ENCODE results near the gene CHRNA7. TPM values are rescaled to one million over a fixed set of nuclear protein-coding genes. Genes with fewer than 3 reads are reported as not detected.
A peak's percentile ranks its signal among the peaks of the same experiment; 100 is the strongest.

The CHRNA7 gene
- polyA plus RNA-seq (ENCODE audit: insufficient read length in 10 of 10), result 1 to 10 TPM; 1.0 to 3.4 (median 2.0) TPM
- long read RNA-seq, donor 1, result 0 reads
- long read RNA-seq, donor 2, result 0 reads
- long read RNA-seq, donor 3, partial matches to known transcripts, result 0 of 1 reads
- long read RNA-seq, donor 3, other reads (novel, unspliced or antisense), result 0 of 1 reads
- long read RNA-seq, donor 4, full-length matches to known transcripts, result 1 of 1 reads
- long read RNA-seq, donor 4, partial matches to known transcripts, result 0 of 1 reads
- long read RNA-seq, donor 4, other reads (novel, unspliced or antisense), result 0 of 1 reads
- long read RNA-seq, donor 5, full-length matches to known transcripts, result 2 of 2 reads
- long read RNA-seq, donor 5, partial matches to known transcripts, result 0 of 2 reads
- long read RNA-seq, donor 5, other reads (novel, unspliced or antisense), result 0 of 2 reads
- long read RNA-seq, donor 6, result 0 reads
- long read RNA-seq, donor 7, result 0 reads
- long read RNA-seq, donor 8, full-length matches to known transcripts, result 1 of 1 reads
- long read RNA-seq, donor 8, partial matches to known transcripts, result 0 of 1 reads
- long read RNA-seq, donor 8, other reads (novel, unspliced or antisense), result 0 of 1 reads
- long read RNA-seq, donor 9, result 0 reads

DNA sequence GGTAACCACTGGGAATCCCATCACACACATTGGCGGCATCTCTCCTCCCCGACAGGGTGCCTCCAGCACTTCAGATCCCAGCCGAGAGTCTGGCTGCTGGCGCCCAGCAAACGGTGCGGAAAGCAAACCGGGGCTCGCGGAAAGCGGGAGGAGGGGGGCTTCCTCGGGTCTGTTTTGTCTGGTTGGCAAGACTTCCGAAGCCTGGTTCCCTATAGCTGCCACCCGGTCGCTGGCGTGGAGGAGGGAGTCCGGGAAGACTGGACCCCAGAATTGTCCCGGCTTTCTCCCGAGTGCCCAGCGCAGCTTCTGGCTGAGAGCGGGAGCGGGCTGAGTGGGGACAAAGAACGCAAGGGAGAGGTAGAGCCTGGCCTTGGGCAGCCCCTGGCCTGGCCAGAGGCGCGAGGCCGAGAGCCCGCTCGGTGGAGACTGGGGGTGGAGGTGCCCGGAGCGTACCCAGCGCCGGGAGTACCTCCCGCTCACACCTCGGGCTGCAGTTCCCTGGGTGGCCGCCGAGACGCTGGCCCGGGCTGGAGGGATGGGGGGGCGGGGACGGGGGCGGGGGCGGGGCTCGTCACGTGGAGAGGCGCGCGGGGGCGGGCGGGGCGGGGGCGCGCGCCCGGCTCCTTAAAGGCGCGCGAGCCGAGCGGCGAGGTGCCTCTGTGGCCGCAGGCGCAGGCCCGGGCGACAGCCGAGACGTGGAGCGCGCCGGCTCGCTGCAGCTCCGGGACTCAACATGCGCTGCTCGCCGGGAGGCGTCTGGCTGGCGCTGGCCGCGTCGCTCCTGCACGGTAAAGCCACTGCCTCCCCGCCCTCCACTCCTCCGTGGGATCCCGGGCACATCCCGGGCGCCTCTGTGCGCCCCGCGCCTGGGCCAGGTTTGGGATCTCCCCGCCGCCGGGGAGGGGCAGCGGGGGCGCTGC, at the start of gene CHRNA7:
TSS of gene CHRNA7 (plus strand) at position 654 of the 920 bp plus-strand sequence. CDS start at position 734, 80 bp downstream.
- DNase-seq, result peak; percentile 37 to 69 (median 38)

DNA sequence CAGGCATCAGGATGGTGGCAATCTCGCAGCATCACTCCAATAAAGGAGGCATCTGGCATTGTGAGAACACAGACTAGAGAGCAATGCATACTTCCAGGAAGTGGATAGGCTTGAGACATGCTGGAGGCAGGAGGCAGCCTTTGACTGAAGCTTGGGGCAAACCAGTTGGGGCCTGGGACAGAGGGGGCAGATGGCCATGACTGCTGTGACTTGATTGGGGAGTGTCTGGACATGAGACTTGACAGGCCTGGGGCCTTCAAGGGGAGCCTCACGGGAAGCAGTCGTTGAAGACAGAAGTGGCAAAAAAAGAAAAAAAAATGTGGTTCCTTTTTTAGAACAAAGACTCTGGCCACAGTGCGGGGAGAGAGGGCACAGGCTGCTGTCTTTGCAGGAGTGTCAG, 44.7 kb upstream of the CHRNA7 start:
- no peak for DNase-seq

GRCh38 chr15:31993062-31993461, 37.3 kb upstream of the CHRNA7 start:
- DNase-seq, result no peak

DNA sequence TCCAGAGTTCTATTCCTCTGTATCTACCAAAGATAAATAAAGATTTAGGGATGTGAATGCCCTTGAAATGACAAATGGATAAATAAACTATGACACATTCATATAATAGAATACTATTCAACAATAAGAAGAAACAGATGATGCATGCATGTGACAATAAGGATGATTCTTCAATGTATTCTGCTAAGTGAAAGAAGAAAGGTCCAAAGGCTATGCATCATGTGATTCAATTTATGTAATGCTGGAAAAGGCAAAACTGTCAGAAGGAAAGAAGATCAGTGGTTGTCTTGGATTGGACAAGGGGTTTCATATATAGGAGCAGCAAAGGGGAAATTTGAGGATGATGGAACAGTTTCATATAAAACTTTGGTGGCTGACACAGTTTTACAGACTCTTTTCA, 32.6 kb upstream of the CHRNA7 start:
- DNase-seq, result no peak

DNA sequence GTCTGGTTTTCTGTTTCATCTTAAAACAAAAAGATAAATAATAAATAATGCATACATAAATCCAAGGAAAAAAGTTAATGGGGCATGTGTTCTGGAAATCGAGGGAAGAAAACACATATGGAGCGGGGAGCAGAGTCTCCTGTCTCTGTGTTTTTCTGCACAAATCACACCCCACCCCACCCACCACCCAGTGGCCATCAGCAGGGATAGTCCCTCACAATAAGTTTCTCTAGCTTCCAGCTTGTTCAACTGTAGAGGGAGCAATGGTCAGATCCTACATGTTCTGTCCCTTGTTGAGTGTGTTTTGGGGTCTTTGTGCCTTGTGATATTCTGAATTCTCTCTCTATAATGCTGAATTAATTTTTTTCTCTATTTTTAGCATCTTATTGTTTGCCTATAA, 26.8 kb upstream of the CHRNA7 start:
- no peak for DNase-seq

DNA sequence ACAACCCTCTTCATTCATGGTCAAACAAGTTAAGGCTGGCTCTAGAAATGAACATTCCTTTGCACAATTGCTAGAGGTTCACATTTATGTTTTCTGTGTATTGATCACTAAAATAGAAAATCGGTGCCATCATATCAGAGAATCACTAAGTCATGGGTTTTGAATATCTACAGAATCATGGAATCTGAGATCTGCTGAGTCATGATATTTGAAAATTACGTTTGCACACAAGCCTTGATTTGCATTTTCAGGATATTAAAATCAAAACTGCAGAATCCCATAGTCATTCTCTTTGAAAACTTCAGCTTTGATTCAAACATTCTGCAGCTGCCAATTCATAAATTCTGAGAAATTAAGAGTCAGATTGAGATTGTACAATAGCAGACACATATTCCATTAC, 26.1 kb upstream of the CHRNA7 start:
- DNase-seq, result no peak

DNA sequence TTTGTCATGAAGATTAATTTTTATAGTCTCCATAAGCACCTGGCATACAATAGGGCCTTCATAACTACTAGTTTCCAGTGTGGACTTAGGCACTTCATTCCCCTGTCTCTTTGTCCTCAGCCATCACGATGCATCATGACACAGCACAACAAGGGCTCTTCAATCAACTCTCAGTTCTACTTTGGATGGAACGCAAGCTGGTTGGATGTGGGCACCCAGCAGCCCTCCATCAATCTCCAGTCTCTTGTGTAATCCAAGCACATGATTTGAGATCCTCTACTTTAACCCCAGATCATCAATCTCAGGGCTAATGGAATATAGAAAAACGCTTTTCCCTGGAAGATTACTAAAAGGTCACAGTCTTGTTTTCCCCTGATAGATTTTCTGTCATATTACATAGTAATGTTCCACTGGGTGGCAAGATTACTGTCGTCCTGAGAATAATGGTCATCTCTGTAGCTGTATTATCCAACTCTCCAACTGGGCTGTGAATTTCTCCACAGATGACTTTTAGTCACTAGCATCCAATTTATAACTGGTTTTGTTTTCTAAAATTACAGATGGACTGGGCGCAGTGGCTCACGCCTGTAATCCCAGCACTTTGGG, 22.9 kb upstream of the CHRNA7 start:
- no peak for DNase-seq

- DNase-seq, result no peak
Observed at GRCh38 chr15:32014953-32015352, 15.4 kb upstream of the CHRNA7 start.

GRCh38 chr15:32020156-32020555, 10.2 kb upstream of the CHRNA7 start:
- no peak for DNase-seq

- no peak for DNase-seq
Observed at GRCh38 chr15:32028921-32029320, 1.4 kb upstream of the CHRNA7 start.

GRCh38 chr15:32029409-32029861, 880 bp upstream of the CHRNA7 start:
- DNase-seq, result peak in 2 of 3 donors; percentile 22 to 55

- no peak for DNase-seq
Observed at GRCh38 chr15:32030795-32031194, 480 bp downstream of the CHRNA7 start.

- no peak for DNase-seq
Observed at GRCh38 chr15:32033186-32033890, 3.0 kb downstream of the CHRNA7 start.

DNA sequence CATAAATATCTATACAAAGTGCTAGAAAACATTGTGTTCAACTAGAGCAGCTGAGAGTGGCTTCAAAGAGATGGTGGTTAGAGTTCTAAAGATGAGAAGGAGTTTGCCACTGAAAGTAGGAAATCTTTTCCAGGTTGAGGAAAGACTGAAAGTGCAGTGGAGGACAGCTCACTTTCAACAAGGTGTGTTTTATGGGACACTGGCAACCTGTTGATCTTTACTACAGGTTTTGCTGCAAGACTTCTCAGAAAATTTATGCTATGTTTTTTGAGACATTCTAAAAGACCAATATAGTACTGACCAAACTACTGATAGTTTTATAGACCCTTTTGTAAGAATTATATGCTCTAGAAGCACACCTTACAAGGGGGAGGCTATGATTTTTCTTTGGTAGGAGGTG, 3.8 kb downstream of the CHRNA7 start:
- no peak for DNase-seq

DNA sequence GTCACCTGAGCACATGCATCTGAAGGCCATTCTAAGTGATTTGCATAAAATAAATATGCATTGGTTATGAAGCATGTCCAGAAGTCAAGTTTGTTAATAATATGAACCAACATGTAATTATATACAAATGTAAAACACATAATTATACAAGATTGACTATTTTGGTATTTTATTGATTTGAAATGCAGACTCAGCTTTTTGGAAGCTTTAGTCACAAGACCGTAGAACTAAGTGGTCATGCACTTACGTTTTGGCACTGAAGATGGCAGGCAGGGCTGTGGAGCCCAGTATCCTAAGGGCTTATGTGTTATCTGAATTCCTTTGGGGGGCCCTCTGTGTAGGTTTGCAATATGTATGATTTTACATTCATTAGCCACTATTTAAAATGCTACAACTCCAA, 5.0 kb downstream of the CHRNA7 start:
- no peak for DNase-seq

- no peak for DNase-seq
Observed at GRCh38 chr15:32036971-32037370, 6.7 kb downstream of the CHRNA7 start.

- DNase-seq, result no peak
Observed at GRCh38 chr15:32041294-32041693, 11.0 kb downstream of the CHRNA7 start.

DNA sequence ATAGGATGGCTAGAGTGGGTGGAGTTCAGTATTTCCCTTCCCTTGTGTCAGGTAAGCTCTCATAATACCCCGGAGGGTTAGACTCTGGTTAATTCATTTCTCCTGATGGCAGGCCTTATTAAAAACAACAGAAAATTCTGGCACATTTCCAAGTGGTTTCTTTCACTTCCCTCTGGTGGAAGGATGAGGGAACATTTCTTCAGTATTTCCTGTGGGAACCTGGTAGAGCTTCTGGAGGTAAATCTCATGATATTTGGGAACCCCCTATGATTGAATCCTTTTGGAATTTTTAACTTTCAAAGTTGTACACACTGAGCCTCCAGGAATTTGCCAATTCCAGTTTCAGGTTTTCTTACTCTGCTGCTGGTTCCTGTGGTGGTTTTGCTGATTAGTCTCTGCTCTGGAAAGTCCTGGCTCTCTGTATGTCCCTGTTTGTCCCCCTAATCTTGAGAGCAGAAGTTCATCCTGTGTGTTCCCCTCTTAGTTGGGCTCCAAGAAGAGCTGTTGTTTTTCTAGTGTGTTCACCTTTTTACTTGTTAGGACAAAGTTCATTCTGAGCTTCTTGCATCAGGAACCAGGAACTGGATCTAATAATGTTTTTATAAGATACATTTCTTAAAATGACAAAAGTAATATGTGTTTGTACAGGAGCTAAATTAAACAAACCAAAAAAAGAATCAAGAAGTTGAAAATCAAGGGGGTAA, 12.1 kb downstream of the CHRNA7 start:
- no peak for DNase-seq

DNA sequence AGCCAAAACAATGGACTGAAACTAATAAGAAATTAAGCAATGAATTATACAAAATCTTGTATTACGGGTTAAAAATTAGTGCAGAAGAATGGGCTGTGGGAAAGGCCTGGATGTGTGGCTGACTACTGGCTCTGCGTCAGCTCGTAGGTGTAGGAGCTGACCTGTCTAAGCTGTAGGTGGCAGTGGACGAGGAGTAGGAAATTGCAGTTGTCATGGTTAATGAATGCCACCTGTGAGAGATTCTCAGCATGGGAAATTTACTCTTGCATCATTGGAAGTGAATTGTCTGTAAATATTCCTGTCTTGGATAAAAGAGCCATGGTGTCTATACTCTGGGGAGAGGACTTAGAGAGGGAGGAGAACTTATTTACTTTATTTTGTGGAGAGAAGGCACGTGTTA, 23.4 kb downstream of the CHRNA7 start:
- no peak for DNase-seq

GRCh38 chr15:32057876-32058425, 27.6 kb downstream of the CHRNA7 start:
- DNase-seq, result no peak

Measured in muscle of back (tissue), 13 donors.